GM18505 (cell line): Measurements from ENCODE around the gene CFAP54.

Experiments
- ATAC-seq: cut with Tn5 transposase; IDR thresholded peaks from one replicate; pipeline ENCODE4 v1.9.1; 2021; ENCODE audit not compliant: unreplicated experiment
- POLR2A ChIP-seq: IDR thresholded peaks from 4 replicates; pipeline ENCODE4 v1.6.1; 2011; ENCODE audit warnings: borderline replicate concordance; ENCODE audit not compliant: insufficient read depth, insufficient read length; ENCODE audit errors: extremely low read depth

Gene CFAP54

GRCh38 chr12:96773031-96773430, 283.7 kb downstream of the CFAP54 start:
- no peak for ATAC-seq

GRCh38 chr12:96774496-96775256, 285.3 kb downstream of the CFAP54 start:
- ATAC-seq: no peak
- no peak for TF ChIP-seq POLR2A

More at GRCh38 chr12:96773031-96773430, 283.7 kb downstream of the CFAP54 start:
- TF ChIP-seq POLR2A: no peak

- no peak for TF ChIP-seq POLR2A
- no peak for ATAC-seq
These were observed 287.5 kb downstream of the CFAP54 start for GRCh38 chr12:96776908-96777307.

GRCh38 chr12:96780330-96780729, 291.0 kb downstream of the CFAP54 start:
- no peak for TF ChIP-seq POLR2A
- ATAC-seq: no peak

GRCh38 chr12:96786791-96787190, 297.4 kb downstream of the CFAP54 start:
- no peak for TF ChIP-seq POLR2A
- ATAC-seq: no peak

GRCh38 chr12:96803969-96804368, 314.6 kb downstream of the CFAP54 start:
- ATAC-seq: no peak
- TF ChIP-seq POLR2A: no peak

- TF ChIP-seq POLR2A: no peak
- ATAC-seq: no peak
These were observed 316.9 kb downstream of the CFAP54 start for GRCh38 chr12:96806272-96806671.

GRCh38 chr12:96807741-96808140, 318.4 kb downstream of the CFAP54 start:
- ATAC-seq: no peak
- TF ChIP-seq POLR2A: no peak

GRCh38 chr12:96808587-96808986, 319.2 kb downstream of the CFAP54 start:
- no peak for ATAC-seq
- TF ChIP-seq POLR2A: no peak

GRCh38 chr12:96809522-96809921, 320.1 kb downstream of the CFAP54 start:
- no peak for ATAC-seq
- no peak for TF ChIP-seq POLR2A

GRCh38 chr12:96810057-96810456, 320.7 kb downstream of the CFAP54 start:
- TF ChIP-seq POLR2A: no peak
- no peak for ATAC-seq

GRCh38 chr12:96810477-96810876, 321.1 kb downstream of the CFAP54 start:
- TF ChIP-seq POLR2A: no peak
- no peak for ATAC-seq

- TF ChIP-seq POLR2A: no peak
- ATAC-seq: no peak
These were observed 321.7 kb downstream of the CFAP54 start for GRCh38 chr12:96811083-96811482.

GRCh38 chr12:96812153-96812552, 322.8 kb downstream of the CFAP54 start:
- no peak for ATAC-seq
- TF ChIP-seq POLR2A: no peak
